HCEC 1CT (cell line): ENCODE measurements around the gene ADK.
A peak's percentile ranks its signal among the peaks of the same experiment; 100 is the strongest.
"Not testable (repeated sequence)": the region's sequence is repeated elsewhere in the genome, so short reads cannot be mapped to it uniquely, and the experiment has no call there.

Source experiments
- DNase-seq: peaks from one replicate; pipeline ENCODE4 v3.0.0-alpha.2; 2017

ADK gene

DNA sequence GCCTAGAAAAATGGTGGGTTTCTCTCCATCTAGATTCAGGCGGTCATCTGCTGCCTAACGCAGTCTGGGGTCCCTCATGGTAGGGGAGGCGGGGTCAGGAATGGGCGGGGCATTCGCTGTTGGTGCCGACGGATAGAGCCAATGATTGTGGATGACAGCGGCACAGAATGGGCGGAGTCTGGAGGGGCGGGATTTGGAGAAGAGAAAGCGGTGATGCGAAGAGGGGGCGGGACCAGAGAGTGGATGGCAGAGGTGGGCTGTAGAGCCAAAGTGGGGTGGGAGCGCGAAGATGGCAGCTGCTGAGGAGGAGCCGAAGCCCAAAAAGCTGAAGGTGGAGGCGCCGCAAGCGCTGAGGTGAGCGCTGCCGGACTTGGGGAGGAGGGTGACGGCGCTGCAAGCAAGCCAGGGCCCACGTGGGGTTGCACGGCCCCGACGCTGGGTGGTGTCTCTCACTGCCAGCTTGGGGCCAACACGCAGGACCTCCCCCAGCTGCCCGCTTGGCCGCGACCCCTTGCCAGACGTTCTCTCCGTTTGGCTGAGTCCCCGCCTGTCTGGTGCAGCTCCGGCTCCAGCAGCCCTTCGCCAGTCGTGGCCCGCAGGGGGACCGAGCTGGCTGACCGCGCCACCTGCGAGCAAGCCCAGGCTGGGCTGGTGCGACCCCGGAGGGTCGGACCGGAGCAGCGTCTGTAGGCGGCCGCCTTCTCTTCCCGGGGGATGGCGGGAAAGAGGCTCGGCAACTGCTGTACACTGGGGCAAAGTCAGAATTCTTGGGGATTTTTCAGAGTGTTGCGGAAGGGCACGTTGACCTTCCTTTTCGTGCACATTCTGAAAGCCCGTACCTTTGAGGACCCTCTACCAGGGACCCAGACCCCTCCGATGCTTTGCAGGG lies at the start of gene ADK:
Gene ADK, plus strand, starts transcription at position 232 of the 889 bp plus-strand sequence. Its CDS starts 58 bp downstream, at position 290.
- DNase-seq = peak; percentile 97

DNA sequence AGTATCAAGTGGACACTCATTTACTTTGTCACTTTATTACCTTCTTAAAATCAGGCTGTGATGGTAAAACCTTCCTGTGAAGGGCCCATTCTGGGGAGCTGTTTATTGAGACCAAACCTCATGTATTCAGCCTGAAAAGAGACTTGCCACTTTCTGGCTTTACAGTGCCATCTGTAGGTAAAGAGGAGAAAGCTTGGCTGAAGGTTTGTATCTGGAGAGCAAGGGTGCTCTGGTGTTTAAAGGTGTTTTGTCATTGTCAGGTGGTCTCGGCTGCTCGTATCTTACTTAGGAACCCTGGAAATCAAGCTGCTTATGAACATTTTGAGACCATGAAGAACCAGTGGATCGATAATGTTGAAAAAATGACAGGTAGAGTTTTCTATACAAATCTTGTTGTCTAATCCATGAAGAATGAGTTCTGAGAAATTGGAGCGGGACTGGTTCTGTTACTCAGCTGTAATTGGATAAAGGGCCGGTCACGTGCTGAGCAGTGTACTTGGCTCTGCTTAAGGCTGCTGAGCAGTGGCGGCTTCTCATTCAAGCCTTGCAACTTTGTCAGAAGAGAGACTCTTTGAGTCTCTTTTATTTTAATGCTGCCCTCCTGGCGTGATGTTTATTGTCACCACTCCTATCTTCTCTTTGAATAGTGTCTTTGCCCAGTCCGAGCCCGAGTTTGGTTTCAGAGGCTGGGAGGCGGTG lies 47.3 kb upstream of the ADK start:
- peak; percentile 32 for DNase-seq

DNA sequence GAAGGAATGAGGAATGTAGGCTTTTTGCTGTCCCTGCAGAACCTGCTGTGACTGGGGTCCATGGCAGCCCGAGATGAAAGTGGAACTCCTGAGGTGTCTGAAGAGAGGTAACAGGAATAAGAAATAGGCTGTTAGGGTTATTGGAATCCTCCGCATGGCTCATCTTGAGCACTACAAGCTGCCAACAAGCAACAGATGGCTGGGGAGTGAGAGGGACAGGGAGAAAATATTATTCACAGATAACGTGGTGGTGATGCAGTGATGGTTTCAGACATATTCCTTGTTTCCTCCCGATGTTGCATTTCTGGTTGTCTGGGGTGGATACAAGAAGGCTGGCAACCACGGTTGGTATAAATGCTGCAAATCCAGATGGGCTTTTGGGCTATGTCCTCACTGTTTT lies 46.5 kb upstream of the ADK start:
- no peak for DNase-seq

DNA sequence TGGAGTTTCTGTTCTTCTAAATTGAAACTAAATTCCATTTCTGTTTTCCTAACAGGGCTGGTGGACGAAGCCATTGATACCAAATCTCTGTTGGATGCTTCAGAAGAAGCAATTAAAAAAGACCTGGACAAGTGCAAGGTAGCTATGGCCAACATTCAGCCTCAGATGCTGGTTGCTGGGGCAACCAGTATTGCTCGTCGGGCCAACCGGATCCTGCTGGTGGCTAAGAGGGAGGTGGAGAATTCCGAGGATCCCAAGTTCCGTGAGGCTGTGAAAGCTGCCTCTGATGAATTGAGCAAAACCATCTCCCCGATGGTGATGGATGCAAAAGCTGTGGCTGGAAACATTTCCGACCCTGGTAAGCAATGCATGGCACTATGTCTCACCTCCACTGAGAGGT lies 46.0 kb upstream of the ADK start:
- DNase-seq = no peak

DNA sequence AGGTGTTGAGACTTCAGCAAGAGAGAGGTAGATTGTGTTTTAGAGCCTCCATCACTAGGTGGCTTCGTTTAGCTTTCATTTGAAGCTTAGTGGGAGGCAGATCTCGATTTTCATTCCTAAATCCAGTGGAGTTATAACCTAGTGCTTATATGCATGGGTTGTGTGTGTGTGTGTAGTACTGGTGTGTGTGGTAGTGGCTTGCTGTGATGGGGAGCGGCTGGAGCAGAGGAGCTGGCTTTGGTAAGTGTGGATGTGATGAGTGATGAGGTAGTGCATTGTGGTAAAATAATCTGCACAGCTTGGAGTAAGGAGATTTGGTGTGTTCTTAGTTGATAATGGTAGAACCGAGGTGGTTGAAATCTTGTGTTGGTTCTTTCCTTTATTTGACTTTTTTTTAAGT lies 43.6 kb upstream of the ADK start:
- no peak for DNase-seq

DNA sequence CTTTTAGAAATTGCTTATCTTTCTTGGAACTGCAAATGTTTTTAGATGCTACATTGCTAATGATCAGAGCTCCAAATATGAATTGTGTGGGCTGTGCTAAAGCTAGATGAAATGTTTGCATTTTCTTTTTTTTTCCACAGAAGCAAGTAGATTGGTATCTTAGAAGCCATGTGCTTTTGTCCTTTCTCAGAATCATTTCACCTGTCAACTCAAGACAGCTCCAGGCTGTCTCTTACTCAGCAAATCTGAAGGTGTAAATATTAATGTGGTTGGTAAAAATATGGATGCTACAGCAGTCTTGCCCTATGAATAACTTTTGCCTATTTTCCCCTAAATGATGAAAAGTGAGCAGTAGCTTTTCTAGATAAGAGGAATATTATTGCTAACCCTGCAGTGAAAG lies 41.6 kb upstream of the ADK start:
- no peak for DNase-seq

DNA sequence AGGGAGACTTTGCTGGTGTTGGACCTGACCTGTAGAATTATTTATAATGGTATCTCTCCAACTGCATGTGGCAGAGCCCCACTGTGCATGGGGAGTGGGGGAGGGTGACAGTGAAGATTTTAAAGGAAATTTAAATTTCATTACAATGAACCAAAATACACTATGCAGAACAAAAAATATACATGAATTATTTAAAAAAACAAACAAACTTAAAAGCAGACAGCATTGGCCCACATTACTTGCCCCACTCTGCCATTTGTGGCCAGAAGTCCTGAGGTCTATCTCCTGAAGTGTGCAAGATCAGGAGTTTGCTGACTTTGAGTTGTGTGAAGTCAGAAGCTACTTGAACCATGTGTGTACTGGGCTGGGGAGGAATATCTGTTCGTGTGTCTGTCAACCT lies 40.9 kb upstream of the ADK start:
- no peak for DNase-seq

DNA sequence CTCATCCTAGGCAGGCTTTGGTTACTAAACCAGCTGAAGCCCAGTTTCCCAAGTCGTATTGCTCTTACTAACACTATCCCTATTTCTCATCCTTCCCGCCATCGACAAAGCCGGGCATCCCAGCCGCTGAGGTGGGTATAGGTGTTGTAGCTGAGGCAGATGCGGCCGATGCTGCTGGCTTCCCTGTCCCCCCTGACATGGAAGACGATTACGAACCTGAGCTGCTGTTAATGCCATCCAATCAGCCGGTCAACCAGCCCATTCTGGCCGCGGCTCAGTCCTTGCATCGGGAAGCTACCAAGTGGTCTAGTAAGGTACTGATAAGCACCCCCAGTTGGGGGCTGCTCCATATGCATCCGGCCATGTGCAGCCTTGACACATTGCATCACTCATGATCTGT lies 39.2 kb upstream of the ADK start:
- DNase-seq = no peak

DNA sequence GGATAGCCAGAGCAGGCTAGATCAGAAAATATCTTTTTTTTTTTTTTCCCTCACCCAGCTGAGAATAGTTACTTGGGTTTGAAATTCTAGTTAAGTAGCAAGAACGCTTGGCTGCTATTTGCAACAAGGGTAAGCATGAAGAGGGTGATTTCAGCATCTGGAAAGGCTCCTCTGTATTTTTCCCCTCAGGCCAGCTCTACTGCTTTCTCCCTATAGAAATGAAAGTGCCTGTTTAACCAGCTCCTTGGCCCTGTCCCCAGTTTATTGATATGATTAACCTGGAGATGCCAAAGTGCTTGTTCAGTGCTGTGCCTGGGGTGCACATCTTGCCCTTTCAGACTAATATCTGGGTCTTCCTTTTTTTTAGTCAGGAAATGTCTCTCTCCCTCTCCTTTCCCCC lies 37.5 kb upstream of the ADK start:
- no peak for DNase-seq

DNA sequence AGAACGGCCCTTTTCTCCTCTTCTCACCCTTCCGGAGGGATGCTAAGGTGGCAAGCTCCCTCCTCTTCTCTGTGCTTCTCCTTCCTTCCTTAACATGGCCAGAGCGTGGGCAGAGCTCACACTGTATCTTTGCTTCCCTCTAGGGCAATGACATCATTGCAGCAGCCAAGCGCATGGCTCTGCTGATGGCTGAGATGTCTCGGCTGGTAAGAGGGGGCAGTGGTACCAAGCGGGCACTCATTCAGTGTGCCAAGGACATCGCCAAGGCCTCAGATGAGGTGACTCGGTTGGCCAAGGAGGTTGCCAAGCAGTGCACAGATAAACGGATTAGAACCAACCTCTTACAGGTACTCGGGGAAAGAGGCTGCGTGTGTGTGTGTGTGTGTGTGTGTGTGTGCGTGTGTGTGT lies 37.0 kb upstream of the ADK start:
- no peak for DNase-seq

DNA sequence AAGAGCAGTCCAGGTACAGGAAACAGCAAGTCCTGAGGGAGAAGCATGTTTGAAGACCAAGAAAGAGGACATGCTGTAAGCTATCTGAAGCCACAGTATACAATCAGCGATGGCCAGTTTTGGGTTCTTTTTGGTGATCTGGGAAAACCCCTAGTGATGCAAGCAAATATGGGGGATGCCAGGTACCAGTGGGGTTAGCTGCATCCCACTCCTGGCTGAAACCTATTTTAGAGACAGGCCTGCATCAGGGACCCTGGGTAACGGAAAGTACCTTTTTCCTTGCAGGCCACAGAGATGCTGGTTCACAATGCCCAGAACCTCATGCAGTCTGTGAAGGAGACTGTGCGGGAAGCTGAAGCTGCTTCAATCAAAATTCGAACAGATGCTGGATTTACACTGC lies 33.3 kb upstream of the ADK start:
- DNase-seq = no peak

DNA sequence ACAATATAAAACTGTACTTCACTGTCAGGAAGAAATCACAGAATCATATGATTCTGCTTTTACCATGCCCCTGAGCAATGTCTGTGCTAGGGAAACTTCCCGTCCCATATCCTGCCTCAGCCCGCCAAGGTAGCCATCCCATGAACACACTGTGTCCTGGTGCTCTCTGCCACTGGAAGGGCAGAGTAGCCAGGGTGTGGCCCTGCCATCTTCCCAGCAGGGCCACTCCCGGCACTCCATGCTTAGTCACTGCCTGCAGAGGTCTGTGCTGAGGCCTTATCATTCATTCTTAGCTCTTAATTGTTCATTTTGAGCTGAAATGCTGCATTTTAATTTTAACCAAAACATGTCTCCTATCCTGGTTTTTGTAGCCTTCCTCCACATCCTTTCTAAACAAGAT lies 32.2 kb upstream of the ADK start:
- DNase-seq = no peak

DNA sequence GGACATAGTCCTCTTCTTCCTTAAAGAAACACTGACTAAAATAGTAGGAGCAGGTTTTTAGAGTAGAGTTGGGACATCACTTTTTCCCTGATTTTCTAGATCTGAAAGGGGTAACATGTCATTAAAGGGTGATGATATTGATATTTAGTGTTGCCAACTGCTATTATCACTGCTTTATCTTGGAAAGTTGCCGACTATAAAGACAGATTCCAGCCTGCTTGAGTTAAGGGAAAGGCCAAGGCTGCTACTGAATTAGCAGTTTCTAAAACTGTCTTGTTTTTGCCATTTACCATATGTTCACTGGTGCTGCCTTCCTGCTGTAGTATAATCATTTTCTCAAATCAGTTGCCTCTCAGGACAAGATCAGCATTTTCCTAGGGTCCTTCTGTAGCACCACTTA lies 30.1 kb upstream of the ADK start:
- no peak for DNase-seq

DNA sequence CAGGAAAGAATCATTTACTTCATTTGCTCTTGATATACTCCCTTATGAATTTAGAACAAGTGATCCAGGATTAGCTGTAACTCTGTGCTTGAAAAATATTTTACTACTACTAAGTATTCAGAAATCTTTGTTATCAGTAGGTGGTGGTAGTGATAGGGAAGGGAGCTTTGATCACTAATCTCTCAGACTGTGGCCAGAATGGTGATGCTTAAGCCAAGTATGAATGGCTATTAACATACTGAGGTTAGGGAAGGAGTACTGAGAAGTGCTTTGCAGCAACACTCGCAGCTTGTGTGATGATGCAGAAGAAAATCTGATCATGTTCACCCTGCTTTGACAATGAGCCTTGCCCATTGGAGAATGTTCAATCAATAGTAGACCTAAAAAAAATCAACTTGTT lies 29.7 kb upstream of the ADK start:
- no peak for DNase-seq

DNA sequence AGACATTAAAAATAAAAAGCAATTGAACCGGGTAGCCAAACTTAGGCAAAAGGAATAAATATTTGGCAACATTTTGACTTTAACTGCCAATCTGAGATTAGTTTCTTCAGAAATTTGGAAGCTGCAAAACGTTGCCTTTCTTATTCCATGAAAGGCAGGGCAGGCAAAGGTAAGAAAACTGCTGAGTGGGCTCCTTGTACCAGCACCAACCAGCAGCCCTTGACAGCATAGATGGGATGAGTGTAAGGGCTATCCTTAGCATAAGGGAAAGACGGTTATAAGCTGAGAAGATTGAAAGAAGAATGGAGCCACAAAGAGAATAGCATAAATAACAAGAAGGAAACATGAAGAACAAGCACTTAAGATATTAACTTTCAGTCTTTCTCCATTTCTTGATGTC lies 29.0 kb upstream of the ADK start:
- no peak for DNase-seq

DNA sequence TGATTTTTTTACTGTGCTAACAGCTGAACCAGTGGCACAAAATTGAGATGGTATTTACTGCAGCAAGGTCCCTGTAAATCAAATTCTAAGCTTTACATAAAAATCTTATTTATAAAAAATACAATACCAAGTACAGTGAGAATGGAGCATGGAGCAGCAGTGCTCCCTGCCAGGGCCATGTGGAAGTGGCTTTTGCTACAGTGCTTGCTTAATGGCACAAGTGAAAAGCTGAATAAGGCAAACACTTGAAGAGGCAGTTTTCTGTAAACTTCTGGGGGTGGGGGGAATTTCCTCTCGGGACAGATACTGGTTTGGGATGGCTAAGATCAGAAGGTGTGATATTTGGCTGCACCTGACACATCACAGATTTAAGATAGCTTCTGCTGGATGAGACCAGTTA lies 27.9 kb upstream of the ADK start:
- no peak for DNase-seq

DNA sequence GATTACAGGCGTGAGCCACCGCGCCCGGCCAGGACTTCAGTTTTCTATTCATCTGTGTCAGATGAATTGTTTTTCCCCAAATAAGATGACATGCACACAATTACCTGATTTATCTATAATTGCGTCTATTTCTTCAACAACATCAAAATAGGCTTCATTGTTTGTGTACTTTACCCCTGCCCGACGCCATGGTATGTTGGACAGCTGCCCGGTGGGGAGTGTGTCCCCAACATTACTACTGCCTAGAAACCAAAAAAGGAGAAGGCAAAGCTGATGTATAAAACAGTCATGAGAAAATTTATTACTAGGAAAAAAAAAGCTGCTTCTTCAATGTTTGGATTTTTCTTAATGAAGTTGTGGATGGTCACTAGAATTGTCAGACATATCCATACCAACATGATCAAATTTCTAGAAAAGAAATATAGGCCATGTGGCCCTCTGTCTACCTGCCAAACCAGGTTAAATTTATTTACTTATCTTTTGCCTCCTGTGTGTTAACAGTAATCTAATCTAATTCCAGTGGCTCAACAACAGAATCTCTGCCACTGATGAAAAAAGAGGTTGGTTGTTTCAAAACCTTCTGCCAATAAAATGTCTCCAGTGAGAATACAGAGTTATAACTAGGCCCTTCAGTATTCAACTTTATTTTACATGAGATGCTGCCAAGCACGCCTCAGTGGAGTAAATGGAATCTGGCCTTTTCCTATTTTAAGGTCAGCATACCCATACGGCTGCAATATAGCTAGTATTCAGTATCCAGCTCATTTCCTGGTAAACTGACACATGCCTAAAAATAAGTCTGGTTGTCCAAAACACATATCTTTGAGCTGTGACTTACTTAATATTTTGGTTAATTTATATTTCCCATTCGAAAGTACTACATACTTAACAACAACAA lies 16.8 kb upstream of the ADK start:
- DNase-seq = no peak

DNA sequence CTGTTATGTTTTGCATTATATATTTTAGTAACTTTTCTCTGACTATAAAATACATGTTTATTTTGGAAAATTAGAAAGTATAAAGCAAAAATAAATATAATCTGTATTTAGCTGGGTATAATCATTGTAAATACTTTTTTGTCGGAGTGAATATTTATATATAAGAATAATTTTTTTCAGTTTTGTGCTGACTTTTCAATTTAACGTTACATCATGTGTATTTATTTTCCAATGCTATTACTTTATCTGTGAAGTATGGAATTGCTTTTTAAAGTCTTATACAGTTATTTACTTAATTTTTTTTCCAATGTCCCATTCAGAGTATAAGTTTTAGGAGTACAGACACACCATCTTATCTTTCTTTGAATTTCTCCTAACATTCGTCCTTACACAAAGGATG lies 15.6 kb upstream of the ADK start:
- no peak for DNase-seq

DNA sequence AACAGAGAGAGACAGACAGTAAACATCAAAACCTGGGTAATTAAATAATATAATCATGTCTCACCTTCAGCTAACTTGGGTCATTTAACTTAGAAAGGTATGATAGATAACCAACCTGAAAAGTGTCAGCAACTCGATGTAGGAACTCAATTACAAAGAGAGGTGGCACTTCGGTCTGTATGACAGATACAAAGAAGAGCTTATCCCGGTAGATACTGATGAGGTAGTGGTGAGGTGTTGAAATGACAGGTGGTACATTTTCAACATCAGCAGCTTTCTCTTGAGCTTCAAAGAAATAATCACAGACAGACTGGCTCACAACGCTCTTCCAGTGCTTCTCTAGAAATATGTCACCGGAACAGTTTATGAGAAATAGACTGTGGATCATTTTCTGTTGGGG lies 13.0 kb upstream of the ADK start:
- no peak for DNase-seq

DNA sequence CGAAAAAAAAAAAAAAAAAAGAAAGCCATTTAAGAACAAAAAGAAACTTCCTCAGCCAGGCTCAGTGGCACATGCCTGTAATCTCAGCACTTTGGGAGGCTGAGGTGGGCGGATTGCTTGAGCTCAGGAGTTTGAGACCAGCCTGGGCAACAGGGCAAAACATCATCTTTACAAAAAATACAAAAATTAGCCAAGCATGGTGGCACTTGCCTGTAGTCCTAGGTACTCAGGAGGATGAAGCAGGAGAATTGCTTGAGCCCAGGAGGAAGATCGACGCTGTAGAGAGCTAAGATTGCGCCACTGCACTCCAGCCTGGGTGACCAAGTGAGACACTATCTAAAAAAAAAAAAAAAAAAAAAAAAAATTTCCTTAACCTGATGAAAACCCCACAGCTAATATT lies 12.4 kb upstream of the ADK start:
- DNase-seq = not testable (repeated sequence)

DNA sequence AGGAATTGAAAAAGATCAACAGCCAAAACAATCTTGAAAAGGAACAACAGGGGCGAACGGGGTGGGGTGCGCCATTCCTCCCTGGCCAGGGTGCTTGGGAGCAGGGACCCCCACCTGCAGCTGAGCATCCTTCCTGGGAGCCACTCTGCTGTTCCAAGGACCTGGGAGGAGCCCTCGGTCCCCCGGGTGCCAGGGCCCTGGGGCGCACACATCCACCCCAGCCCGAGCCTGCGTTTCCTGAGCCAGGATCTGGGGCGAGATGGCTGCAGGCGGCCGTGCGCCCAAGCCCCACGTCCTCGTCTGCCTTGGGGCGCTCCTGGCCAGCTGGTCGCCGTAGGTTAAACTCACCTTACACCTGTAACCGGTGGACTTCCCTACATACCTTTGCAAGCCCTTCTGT lies 11.0 kb upstream of the ADK start:
- DNase-seq = no peak

DNA sequence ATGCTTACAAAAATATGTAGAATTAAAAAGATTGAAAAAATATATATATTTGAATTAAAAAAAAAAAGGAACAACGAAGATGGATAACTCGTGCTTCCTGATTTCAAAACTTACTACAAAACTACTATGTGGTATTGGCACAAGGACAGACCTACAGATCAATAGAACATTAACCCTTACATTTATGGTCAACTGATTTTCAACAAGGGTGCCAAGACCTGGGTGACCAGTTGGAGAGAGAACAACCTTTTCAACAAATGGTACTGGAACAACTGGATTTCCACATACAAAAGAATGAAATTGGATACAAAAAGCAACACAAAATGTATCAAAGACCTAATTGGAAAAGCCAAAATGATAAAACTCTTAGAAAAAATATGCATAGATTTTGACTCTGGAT lies 10.5 kb upstream of the ADK start:
- no peak for DNase-seq

DNA sequence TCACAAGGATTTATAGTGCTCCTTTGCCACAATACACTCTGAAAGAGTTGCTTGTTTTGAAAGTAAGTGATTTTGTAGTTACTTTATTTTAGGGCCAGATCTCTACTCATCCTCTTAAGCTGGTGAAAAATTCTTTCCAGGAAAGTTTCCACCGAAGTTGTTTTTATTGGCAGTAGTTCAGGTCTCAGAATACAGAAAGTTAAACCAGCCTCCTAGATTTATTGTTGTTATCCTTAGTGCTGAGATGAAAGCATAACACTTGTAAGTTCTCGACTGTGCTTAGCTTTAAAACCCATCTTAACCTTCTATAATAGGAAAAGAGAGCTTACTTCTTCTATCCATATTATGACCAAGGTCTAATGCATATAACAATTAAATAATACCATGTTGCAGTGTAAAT lies 5.9 kb upstream of the ADK start:
- DNase-seq = peak; percentile 70

DNA sequence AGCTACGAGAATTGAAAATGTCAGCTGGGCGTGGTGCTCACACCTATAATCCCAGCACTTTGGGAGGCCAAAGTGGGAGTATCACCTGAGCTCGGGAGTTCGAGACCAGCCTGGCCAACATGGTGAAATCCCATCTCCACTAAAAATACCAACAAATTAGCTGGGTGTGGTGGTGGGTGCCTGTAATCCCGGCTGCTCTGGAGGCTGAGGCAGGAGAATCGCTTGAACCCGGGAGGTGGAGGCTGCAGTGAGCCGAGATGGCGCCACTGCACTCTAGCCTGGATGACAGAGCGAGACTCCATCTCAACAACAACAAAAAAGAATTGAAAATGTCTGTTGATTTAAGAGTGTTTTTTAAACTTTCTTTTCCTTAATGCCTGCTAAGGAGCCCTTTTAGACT lies 4.0 kb upstream of the ADK start:
- DNase-seq = not testable (repeated sequence)
